BJ (cell line): ENCODE data around the gene DBF4B. TPM values are rescaled to one million over a fixed set of nuclear protein-coding genes. Genes with fewer than 3 reads are reported as not detected.

Experiments
- CTCF ChIA-PET: fragments of 350-600 bp; formaldehyde crosslinking; extraction: SDS; loops from one replicate; lab custom pipeline; 2021; ENCODE audit warnings: antibody characterized with exemption, inconsistent platforms; lab: Yijun Ruan, JAX
- POLR2A ChIA-PET: fragments of 300-600 bp; sonication (Branson Sonifier 250); formaldehyde crosslinking; extraction: SDS; loops from one replicate; lab custom pipeline; 2021; ENCODE audit warnings: antibody characterized with exemption; lab: Charles Lee
- DNase-seq: peaks from one replicate; pipeline ENCODE4 v3.0.0-alpha.2; 2011; ENCODE audit warnings: low read depth
- H3K27me3 ChIP-seq: 2 replicates; pipeline ENCODE4 v1.6.0; 2011; ENCODE audit warnings: low read length; ENCODE audit not compliant: control insufficient read depth, insufficient read depth
- H3K36me3 ChIP-seq: 2 replicates; pipeline ENCODE4 v1.5.1; 2011; ENCODE audit warnings: low read length; ENCODE audit not compliant: control insufficient read depth, insufficient read depth
- H3K4me3 ChIP-seq: 2 replicates; pipeline ENCODE4 v1.5.1; 2011; ENCODE audit warnings: low read depth, mild to moderate bottlenecking, control low read depth, low read length
- CTCF ChIP-seq: IDR thresholded peaks from 2 replicates; pipeline ENCODE4 v1.5.1; 2011; ENCODE audit warnings: low read depth, mild to moderate bottlenecking, control low read depth, inconsistent platforms, low read length, moderate library complexity; ENCODE audit not compliant: insufficient read depth
- polyA minus RNA-seq: library from RNA; depleted of rRNA, polyadenylated mRNA; stranded (reverse); fragments of >200 nt; gene quantifications from 2 replicates; pipeline ENCODE4 v1.2.3, GENCODE V29; 2011; rRNA and poly(A)+ RNA removed
- polyA plus RNA-seq: library from polyadenylated mRNA; depleted of rRNA; stranded (reverse); fragments of >200 nt; gene quantifications from 2 replicates; pipeline ENCODE4 v1.2.3, GENCODE V29; 2011; rRNA removed

Gene DBF4B
- 6.1 and 9.9 TPM in 2 replicates for polyA plus RNA-seq
- 5.6 and 7.4 TPM in 2 replicates for polyA minus RNA-seq

- peak; percentile 59 for DNase-seq
- peak within 1 kb of the TSS; percentile 72 for H3K4me3 ChIP-seq
- no peaks in the 10 kb centered on the region for H3K36me3 ChIP-seq
- H3K27me3 ChIP-seq: no peaks in the 10 kb centered on the region
- POLR2A ChIA-PET: no interaction called here
- CTCF ChIA-PET: interaction anchor here (0.8 to 0.9 kb wide), 2 partner anchors 18 to 36 kb away, joined by 3 to 4 read pairs; no protein-coding TSS in a partner anchor
- TF ChIP-seq CTCF: no peak
Observed at GRCh38 chr17:44708401-44709263, at the start of gene DBF4B. TSS of gene DBF4B (plus strand) at chr17:44708665. CDS start at chr17:44708821, 156 bp downstream.

- no peak overlapping the region for H3K4me3 ChIP-seq
- CTCF ChIA-PET: interaction anchor here (0.7 to 1.4 kb wide), 2 partner anchors 11 to 128 kb away, joined by 3 to 4 read pairs; no protein-coding TSS in a partner anchor
- POLR2A ChIA-PET: no interaction called here
- TF ChIP-seq CTCF: no peak
- H3K27me3 ChIP-seq: peaks cover 2% of the 10 kb centered on the region
- no peaks in the 10 kb centered on the region for H3K36me3 ChIP-seq
- DNase-seq: no peak
Observed at GRCh38 chr17:44661835-44662234, 46.6 kb upstream of the DBF4B start.

- Histone ChIP-seq H3K27me3 (no peaks in the 10 kb centered on the region), H3K4me3 (no peak overlapping the region), H3K36me3 (no peaks in the 10 kb centered on the region)
- TF ChIP-seq CTCF: no peak
- ChIA-PET CTCF (no interaction called here), POLR2A (no interaction called here)
- no peak for DNase-seq
Observed at GRCh38 chr17:44663095-44663494, 45.4 kb upstream of the DBF4B start.

GRCh38 chr17:44664867-44665266 is 43.6 kb upstream of the DBF4B start:
- Histone ChIP-seq H3K36me3 (no peaks in the 10 kb centered on the region), H3K4me3 (no peak overlapping the region), H3K27me3 (no peaks in the 10 kb centered on the region)
- no peak for TF ChIP-seq CTCF
- CTCF ChIA-PET: no interaction called here
- POLR2A ChIA-PET: no interaction called here
- no peak for DNase-seq

GRCh38 chr17:44666006-44666405 is 42.5 kb upstream of the DBF4B start:
- Histone ChIP-seq H3K4me3 (no peak overlapping the region), H3K27me3 (no peaks in the 10 kb centered on the region), H3K36me3 (no peaks in the 10 kb centered on the region)
- CTCF ChIA-PET: no interaction called here
- TF ChIP-seq CTCF: no peak
- DNase-seq: no peak
- POLR2A ChIA-PET: no interaction called here
